Endothelial cell of umbilical vein (primary cell): ENCODE measurements around the gene GRIK3.

Experiments used
- EZH2 ChIP-seq: IDR thresholded peaks from 2 replicates; pipeline ENCODE4 v1.6.1; 2012; ENCODE audit warnings: borderline replicate concordance, low read depth, mild to moderate bottlenecking, moderate library complexity, low read length, inconsistent platforms; ENCODE audit not compliant: severe bottlenecking
- GATA2 ChIP-seq: IDR thresholded peaks from 2 replicates; pipeline ENCODE4 v1.7.0; 2011; ENCODE audit warnings: low read depth, mild to moderate bottlenecking, moderate library complexity, mixed read lengths, low read length; ENCODE audit not compliant: insufficient read length, insufficient read depth
- POLR2A ChIP-seq: IDR thresholded peaks from 2 replicates; pipeline ENCODE4 v1.6.1; 2012; ENCODE audit warnings: low read depth, mild to moderate bottlenecking, control low read depth, low read length
- POLR2AphosphoS5 ChIP-seq: IDR thresholded peaks from 2 replicates; pipeline ENCODE4 v1.6.1; 2012; ENCODE audit warnings: low read depth, mild to moderate bottlenecking, control low read depth, low read length, moderate library complexity; ENCODE audit not compliant: insufficient read depth
- TF ChIP-seq, protein P1 (sequence below), 2 donors: IDR thresholded peaks; 1 replicate in 1 of 2; 2 replicates in 1 of 2; pipeline ENCODE4 v1.5.1; 2011; ENCODE audit warnings: low read length in 2 of 2, mild to moderate bottlenecking in 2 of 2, moderate library complexity in 2 of 2, control low read depth in 1 of 2, inconsistent platforms in 1 of 2, low read depth in 1 of 2; ENCODE audit not compliant: insufficient read depth in 1 of 2; ENCODE audit errors: extremely low read depth in 1 of 2

DNA sequence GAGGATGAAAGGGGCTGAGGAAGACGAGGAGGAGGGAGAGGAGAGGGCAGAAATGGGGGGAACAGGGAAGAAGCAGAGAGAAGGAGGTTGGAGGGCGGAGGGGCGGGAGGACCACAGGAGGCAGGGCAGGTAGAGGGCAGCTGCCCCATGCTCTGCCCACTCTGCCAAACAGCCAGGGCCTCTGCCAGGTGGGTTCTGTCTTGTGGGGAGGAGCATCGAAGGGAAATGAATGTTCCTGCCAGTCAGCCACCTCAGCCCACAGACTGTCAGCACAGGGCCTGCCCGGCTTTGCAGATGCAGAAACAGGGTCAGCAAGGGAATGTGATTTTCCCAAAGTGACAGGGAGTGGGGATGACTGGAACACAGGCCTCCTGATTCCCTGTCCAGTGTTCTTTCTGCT lies 82.6 kb downstream of the GRIK3 start:
- TF ChIP-seq, protein P1, sequence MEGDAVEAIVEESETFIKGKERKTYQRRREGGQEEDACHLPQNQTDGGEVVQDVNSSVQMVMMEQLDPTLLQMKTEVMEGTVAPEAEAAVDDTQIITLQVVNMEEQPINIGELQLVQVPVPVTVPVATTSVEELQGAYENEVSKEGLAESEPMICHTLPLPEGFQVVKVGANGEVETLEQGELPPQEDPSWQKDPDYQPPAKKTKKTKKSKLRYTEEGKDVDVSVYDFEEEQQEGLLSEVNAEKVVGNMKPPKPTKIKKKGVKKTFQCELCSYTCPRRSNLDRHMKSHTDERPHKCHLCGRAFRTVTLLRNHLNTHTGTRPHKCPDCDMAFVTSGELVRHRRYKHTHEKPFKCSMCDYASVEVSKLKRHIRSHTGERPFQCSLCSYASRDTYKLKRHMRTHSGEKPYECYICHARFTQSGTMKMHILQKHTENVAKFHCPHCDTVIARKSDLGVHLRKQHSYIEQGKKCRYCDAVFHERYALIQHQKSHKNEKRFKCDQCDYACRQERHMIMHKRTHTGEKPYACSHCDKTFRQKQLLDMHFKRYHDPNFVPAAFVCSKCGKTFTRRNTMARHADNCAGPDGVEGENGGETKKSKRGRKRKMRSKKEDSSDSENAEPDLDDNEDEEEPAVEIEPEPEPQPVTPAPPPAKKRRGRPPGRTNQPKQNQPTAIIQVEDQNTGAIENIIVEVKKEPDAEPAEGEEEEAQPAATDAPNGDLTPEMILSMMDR (IDR thresholded peaks at IDR 0.05; ENCODE audit: extremely low read depth in 1 of 2, insufficient read depth in 1 of 2, low read depth in 1 of 2, low read length in 2 of 2), result no peak
- TF ChIP-seq POLR2AphosphoS5, result no peak
- no peak for TF ChIP-seq GATA2
- no peak for TF ChIP-seq POLR2A
- TF ChIP-seq EZH2, result no peak
